HepG2 (cell line): ENCODE results near the gene PSMB11. TPM values are rescaled to one million over a fixed set of nuclear protein-coding genes. Genes with fewer than 3 reads are reported as not detected.
A peak's percentile ranks its signal among the peaks of the same experiment; 100 is the strongest.

Source experiments
- AHDC1 ChIP-seq: sonication (generic); formaldehyde crosslinking; IDR thresholded peaks from 2 replicates; pipeline ENCODE4 v1.5.1; 2020; ENCODE audit warnings: mild to moderate bottlenecking, missing genetic modification reagents, borderline replicate concordance
- HCFC1 ChIP-seq: fragments of 150-350 bp; IDR thresholded peaks from 2 replicates; pipeline ENCODE4 v1.6.1; 2014; ENCODE audit warnings: low read depth, low read length
- HHEX ChIP-seq: IDR thresholded peaks from 2 replicates; pipeline ENCODE4 v1.6.1; 2016; ENCODE audit warnings: control low read depth
- HOXA3 ChIP-seq: sonication (generic); formaldehyde crosslinking; IDR thresholded peaks from 2 replicates; pipeline ENCODE4 v1.5.0; 2020; ENCODE audit warnings: missing genetic modification reagents
- MAF1 ChIP-seq: sonication (generic); formaldehyde crosslinking; IDR thresholded peaks from 2 replicates; pipeline ENCODE4 v1.5.0; 2020; ENCODE audit warnings: missing genetic modification reagents, borderline replicate concordance
- MEIS1 ChIP-seq: sonication (generic); formaldehyde crosslinking; IDR thresholded peaks from 2 replicates; pipeline ENCODE4 v1.9.0; 2021; ENCODE audit warnings: mild to moderate bottlenecking, missing genetic modification reagents, moderate library complexity, borderline replicate concordance
- UBTF ChIP-seq: sonication (generic); formaldehyde crosslinking; IDR thresholded peaks from 2 replicates; pipeline ENCODE4 v1.4.0; 2020; ENCODE audit warnings: mild to moderate bottlenecking, missing genetic modification reagents
- ZFP41 ChIP-seq: sonication (generic); formaldehyde crosslinking; IDR thresholded peaks from 2 replicates; pipeline ENCODE4 v1.4.0; 2020; ENCODE audit warnings: mild to moderate bottlenecking, missing genetic modification reagents, borderline replicate concordance
- ZNF33A ChIP-seq: sonication (generic); formaldehyde crosslinking; IDR thresholded peaks from 2 replicates; pipeline ENCODE4 v1.5.1; 2020; ENCODE audit warnings: missing genetic modification reagents, mild to moderate bottlenecking, moderate library complexity, borderline replicate concordance
- ZNF468 ChIP-seq: sonication (generic); formaldehyde crosslinking; IDR thresholded peaks from 2 replicates; pipeline ENCODE4 v1.8.0; 2022; ENCODE audit warnings: mild to moderate bottlenecking, moderate library complexity, missing genetic modification reagents
- ZNF557 ChIP-seq: sonication (generic); formaldehyde crosslinking; IDR thresholded peaks from 2 replicates; pipeline ENCODE4 v1.4.0; 2020; ENCODE audit warnings: missing genetic modification reagents
- ZNF562 ChIP-seq: sonication (generic); formaldehyde crosslinking; IDR thresholded peaks from 2 replicates; pipeline ENCODE4 v1.8.0; 2022; ENCODE audit warnings: missing genetic modification reagents, borderline replicate concordance
- ZNF589 ChIP-seq: sonication (generic); formaldehyde crosslinking; conservative IDR thresholded peaks from 2 replicates; pipeline ENCODE4 v1.8.0; 2022; ENCODE audit warnings: mild to moderate bottlenecking, moderate library complexity, missing genetic modification reagents
- ZNF619 ChIP-seq: sonication (generic); formaldehyde crosslinking; IDR thresholded peaks from 2 replicates; pipeline ENCODE4 v1.4.0; 2020; ENCODE audit warnings: mild to moderate bottlenecking, missing genetic modification reagents
- ZNF720 ChIP-seq: sonication (generic); formaldehyde crosslinking; IDR thresholded peaks from 2 replicates; pipeline ENCODE4 v1.4.0; 2020; ENCODE audit warnings: missing genetic modification reagents
- polyA plus RNA-seq, 8 experiments: library from polyadenylated mRNA; depleted of rRNA in 3 of 8; stranded (reverse) in 7 of 8; unstranded in 1 of 8; fragments of >200 nt; fragmentation: Illumina TruSeq in 4 of 8; extraction: Trizol in 4 of 8; gene quantifications; 2 replicates each; pipeline versions ENCODE4 v1.2.1 to v1.2.3, GENCODE V29; 2011 to 2016; ENCODE audit warnings: low read depth in 4 of 8, missing spikeins in 1 of 8, mixed read lengths in 1 of 8; ENCODE audit not compliant: insufficient read depth in 1 of 8
- total RNA-seq, 5 experiments: library from RNA; depleted of rRNA; stranded (reverse); fragments of >200 nt; fragmentation: Illumina TruSeq; extraction: Trizol; gene quantifications; 2 replicates each; pipeline ENCODE4 v1.2.3, GENCODE V29; 2016; ENCODE audit warnings: low read depth in 1 of 5
- TF ChIP-seq, protein P1 (sequence below): sonication (generic); formaldehyde crosslinking; IDR thresholded peaks from 2 replicates; pipeline ENCODE4 v1.5.1; 2020; ENCODE audit warnings: mild to moderate bottlenecking, missing genetic modification reagents, moderate library complexity

Gene PSMB11
- total and polyA plus RNA-seq, 2 of the 13 experiments (the other 11 are each of a cell fraction or from before 2014, with no cell fraction given): not detected

DNA sequence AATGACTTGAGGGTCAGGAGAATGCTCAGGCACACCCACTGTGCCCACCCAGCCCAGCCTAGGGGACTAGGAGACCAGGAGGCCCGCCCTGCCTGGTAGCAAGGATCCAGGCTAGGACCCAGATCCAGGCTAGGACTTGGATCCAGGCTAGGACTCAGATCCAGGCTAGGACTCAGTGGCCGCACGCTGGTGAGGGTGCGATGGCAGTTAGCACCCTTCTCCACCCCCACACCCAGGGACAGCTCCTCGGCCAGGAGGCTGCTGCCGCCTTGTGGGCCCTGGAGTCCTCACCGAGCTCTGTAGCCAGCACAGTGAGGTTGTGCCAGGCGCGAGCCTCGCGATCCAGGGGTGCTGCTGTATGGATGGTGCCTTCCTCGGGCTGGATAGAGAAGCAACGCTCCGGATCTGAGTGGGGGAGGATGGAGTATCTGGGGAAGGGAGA is 10.2 kb downstream of the PSMB11 start (continued):
- TF ChIP-seq ZNF720 (CRISPR knock-in tag): no peak
- no peak for TF ChIP-seq ZNF33A (CRISPR knock-in tag)
- no peak for TF ChIP-seq ZNF589 (CRISPR knock-in tag)
- no peak for TF ChIP-seq HCFC1
- TF ChIP-seq ZNF562 (CRISPR knock-in tag): no peak
- TF ChIP-seq HHEX: no peak
- TF ChIP-seq, protein P1, sequence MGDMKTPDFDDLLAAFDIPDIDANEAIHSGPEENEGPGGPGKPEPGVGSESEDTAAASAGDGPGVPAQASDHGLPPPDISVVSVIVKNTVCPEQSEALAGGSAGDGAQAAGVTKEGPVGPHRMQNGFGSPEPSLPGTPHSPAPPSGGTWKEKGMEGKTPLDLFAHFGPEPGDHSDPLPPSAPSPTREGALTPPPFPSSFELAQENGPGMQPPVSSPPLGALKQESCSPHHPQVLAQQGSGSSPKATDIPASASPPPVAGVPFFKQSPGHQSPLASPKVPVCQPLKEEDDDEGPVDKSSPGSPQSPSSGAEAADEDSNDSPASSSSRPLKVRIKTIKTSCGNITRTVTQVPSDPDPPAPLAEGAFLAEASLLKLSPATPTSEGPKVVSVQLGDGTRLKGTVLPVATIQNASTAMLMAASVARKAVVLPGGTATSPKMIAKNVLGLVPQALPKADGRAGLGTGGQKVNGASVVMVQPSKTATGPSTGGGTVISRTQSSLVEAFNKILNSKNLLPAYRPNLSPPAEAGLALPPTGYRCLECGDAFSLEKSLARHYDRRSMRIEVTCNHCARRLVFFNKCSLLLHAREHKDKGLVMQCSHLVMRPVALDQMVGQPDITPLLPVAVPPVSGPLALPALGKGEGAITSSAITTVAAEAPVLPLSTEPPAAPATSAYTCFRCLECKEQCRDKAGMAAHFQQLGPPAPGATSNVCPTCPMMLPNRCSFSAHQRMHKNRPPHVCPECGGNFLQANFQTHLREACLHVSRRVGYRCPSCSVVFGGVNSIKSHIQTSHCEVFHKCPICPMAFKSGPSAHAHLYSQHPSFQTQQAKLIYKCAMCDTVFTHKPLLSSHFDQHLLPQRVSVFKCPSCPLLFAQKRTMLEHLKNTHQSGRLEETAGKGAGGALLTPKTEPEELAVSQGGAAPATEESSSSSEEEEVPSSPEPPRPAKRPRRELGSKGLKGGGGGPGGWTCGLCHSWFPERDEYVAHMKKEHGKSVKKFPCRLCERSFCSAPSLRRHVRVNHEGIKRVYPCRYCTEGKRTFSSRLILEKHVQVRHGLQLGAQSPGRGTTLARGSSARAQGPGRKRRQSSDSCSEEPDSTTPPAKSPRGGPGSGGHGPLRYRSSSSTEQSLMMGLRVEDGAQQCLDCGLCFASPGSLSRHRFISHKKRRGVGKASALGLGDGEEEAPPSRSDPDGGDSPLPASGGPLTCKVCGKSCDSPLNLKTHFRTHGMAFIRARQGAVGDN (CRISPR knock-in tag): peak; percentile 80
- TF ChIP-seq MAF1 (CRISPR knock-in tag): 0 out of 2 replicates have a peak, but pooled peaks have one; percentile 55
- no peak for TF ChIP-seq ZFP41 (CRISPR knock-in tag)
- TF ChIP-seq AHDC1 (CRISPR knock-in tag): no peak
- peak; percentile 30; the same call in 1 of the 2 replicates for TF ChIP-seq MEIS1 (CRISPR knock-in tag)
- TF ChIP-seq ZNF468 (CRISPR knock-in tag): no peak
- TF ChIP-seq UBTF (CRISPR knock-in tag): peak; percentile 62
- TF ChIP-seq HOXA3 (CRISPR knock-in tag): peak; percentile 73; the same call in 1 of the 2 replicates
- no peak for TF ChIP-seq ZNF557 (CRISPR knock-in tag)
- TF ChIP-seq ZNF619: 0 out of 2 replicates have a peak, but pooled peaks have one; percentile 13
